GM12864 (cell line): ENCODE measurements around the gene SAMHD1.
A peak's percentile ranks its signal among the peaks of the same experiment; 100 is the strongest.
"Not testable (repeated sequence)": the region's sequence is repeated elsewhere in the genome, so short reads cannot be mapped to it uniquely, and the experiment has no call there.

ENCODE experiments used
- DNase-seq: peaks from one replicate; pipeline ENCODE4 v3.0.0-alpha.2; 2011; ENCODE audit warnings: low read depth
- H3K4me3 ChIP-seq: 2 replicates; pipeline ENCODE4 v1.5.1; 2011; ENCODE audit warnings: mild to moderate bottlenecking, low read depth, low read length, control low read depth
- TF ChIP-seq, protein P1 (sequence below): IDR thresholded peaks from 2 replicates; pipeline ENCODE4 v1.5.1; 2011; ENCODE audit warnings: low read depth, mild to moderate bottlenecking, moderate library complexity, low read length, control low read depth, inconsistent platforms; ENCODE audit errors: missing control alignments

SAMHD1 gene

DNA sequence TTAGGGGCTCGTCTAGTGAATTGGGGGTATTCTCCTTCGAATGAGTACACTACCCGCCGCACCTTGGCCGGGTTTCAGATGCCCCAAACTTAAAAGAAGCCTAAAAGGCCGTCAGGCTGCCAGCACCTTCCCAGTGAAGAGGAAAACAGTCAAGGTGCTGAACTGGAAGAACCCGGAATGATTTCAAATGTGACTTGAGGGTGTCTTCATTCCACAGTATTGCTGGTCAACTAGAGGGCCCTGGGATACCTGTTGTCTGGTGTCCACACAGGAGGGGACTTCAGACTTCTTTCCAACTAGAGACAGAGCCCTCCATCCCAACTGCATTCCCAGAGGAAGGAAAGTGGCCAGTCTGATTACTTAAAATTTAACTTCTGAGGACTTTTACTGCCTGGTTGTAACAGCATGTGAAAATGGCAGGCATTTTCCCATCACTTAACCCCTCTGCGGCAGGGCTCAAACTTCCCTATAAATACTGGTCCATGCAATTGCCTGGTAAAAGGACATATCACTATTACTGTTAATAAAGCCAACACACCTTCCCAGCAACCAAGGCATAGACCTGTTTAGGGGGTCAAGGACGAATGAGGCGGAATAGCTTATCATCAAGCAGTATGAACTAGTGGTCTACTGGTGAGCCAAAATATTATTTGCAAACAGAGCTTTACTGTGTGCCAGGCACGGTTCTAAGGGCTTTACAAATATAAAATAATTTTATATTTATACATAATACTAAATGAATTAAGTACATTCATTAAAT, 651 bp upstream of the SAMHD1 start:
- H3K4me3 ChIP-seq: peak overlapping the region; percentile 59
- no peak for DNase-seq
- TF ChIP-seq, protein P1, sequence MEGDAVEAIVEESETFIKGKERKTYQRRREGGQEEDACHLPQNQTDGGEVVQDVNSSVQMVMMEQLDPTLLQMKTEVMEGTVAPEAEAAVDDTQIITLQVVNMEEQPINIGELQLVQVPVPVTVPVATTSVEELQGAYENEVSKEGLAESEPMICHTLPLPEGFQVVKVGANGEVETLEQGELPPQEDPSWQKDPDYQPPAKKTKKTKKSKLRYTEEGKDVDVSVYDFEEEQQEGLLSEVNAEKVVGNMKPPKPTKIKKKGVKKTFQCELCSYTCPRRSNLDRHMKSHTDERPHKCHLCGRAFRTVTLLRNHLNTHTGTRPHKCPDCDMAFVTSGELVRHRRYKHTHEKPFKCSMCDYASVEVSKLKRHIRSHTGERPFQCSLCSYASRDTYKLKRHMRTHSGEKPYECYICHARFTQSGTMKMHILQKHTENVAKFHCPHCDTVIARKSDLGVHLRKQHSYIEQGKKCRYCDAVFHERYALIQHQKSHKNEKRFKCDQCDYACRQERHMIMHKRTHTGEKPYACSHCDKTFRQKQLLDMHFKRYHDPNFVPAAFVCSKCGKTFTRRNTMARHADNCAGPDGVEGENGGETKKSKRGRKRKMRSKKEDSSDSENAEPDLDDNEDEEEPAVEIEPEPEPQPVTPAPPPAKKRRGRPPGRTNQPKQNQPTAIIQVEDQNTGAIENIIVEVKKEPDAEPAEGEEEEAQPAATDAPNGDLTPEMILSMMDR: no peak

DNA sequence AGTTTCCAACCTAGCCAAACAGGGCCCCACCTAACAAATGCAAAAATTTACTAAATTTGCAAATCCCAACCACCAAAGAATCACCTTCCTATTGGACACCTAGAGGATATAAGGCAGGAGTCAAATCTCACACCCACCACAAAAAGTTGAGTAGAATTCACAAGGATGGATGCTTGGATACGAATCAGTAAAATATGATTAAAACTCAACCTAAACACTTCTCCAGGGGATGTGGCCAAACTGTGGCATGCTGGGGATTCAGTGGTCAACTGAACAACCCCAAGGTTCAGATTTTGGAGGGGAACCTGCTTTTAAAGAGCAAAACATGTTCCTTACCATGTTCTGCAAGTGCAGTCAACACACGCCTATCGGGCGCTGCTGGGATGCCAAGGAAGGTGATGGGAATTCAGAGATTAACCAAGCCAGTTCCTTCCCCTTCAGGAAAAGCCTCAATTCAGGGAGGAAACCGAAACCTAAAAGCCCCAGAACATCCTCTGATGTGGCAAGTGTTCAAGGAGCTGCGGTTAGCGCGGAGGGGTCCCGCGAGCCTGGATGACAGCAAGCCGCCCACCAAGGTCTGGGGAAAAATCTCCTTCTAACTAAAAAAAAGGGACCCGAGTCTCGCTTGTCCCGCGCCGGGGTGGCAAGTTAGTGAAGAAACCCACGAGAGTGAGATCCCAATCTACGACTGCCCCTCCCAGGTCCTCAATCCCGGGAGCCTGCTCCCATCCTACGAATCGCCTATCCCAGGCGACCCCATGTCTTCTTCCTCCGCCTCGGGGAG, 902 bp downstream of the SAMHD1 start:
- no peak for DNase-seq
- TF ChIP-seq, protein P1: no peak
- H3K4me3 ChIP-seq: peak overlapping the region; percentile 59

- DNase-seq: no peak
- no peak overlapping the region for H3K4me3 ChIP-seq
- TF ChIP-seq, protein P1: no peak
Measured at GRCh38 chr20:36941401-36941835, 10.1 kb downstream of the SAMHD1 start.

- TF ChIP-seq, protein P1: no peak
- no peak overlapping the region for H3K4me3 ChIP-seq
- DNase-seq: no peak
Measured at GRCh38 chr20:36937402-36937770, 14.1 kb downstream of the SAMHD1 start.

GRCh38 chr20:36936761-36937401, 14.6 kb downstream of the SAMHD1 start:
- DNase-seq, H3K4me3 ChIP-seq: not testable (repeated sequence)

GRCh38 chr20:36936341-36936740, 15.2 kb downstream of the SAMHD1 start:
- no peak overlapping the region for H3K4me3 ChIP-seq
- TF ChIP-seq, protein P1: no peak
- DNase-seq: no peak

DNA sequence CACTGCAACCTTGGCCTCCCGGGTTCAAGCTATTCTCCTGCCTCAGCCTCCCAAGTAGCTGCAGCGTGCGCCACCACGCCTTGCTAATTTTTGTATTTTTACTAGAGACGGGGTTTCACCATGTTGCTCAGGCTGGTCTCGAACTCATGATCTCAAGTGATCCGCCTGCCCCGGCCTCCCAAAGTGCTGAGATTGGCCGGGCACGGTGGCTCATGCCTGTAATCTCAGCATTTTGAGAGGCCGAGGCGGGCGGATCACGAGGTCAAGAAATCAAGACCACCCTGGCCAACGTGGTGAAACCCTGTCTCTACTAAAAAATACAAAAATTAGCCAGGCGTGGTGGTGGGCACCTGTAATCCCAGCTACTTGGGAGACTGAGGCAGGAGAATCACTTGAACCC, 17.9 kb downstream of the SAMHD1 start:
- not testable (repeated sequence) for H3K4me3 ChIP-seq, DNase-seq
